Esophagus squamous epithelium (tissue), 4 donors: ENCODE measurements around the gene DCP1B.

ENCODE experiments used
- POLR2A ChIP-seq, 4 donors: fragments of 450-650 bp; IDR thresholded peaks; one replicate each; pipeline ENCODE4 v1.6.1; 2017; ENCODE audit warnings: antibody characterized with exemption in 4 of 4, mild to moderate bottlenecking in 4 of 4, moderate library complexity in 3 of 4
- TF ChIP-seq, protein P1 (sequence below), 6 experiments: fragments of 450-650 bp in 4 of 6; fragments of 200-600 bp in 2 of 6; sonication (generic) in 2 of 6; IDR thresholded peaks; one replicate each; pipeline ENCODE4 v1.5.1; 2016 to 2019; ENCODE audit warnings: antibody characterized with exemption in 6 of 6, mild to moderate bottlenecking in 4 of 6, moderate library complexity in 4 of 6

DNA sequence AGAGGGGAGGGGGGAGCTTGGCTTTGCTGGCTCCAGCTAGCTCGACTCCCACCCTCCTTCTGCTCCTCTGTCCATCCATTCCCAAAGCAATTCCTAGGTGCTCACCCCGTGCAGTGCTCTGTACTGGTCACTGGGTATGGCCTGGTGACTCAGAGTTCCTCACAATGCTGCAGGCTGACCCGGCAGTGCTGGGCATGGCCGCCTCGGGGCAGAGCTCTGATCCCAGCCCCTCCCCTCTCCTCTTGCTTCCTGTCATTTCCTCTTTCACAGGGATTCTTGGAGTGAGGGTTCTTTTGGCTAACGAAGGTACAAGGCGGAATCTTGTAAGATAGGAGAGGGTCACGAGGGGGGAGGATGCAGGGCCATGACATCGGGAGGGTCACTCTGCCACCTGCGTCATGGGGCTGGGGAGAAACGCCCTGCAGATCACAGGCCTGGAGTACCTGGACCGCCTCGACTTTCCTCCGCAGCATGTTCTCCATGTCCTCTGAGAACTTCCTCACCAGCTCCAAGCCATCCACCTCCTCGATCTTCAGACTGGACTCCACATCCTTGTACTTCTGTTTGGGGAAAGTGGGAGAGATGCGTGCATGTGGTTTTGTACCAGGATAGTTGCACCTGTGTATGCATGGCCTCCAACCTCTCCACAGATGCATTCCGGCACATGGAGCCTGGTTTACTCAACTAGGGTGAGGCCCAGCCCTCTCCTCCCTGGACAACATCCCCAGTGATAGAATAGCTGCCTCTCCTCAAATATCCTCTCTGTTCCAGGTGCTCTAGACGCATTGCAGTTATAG, 91.5 kb downstream of the DCP1B start:
- TF ChIP-seq, protein P1, sequence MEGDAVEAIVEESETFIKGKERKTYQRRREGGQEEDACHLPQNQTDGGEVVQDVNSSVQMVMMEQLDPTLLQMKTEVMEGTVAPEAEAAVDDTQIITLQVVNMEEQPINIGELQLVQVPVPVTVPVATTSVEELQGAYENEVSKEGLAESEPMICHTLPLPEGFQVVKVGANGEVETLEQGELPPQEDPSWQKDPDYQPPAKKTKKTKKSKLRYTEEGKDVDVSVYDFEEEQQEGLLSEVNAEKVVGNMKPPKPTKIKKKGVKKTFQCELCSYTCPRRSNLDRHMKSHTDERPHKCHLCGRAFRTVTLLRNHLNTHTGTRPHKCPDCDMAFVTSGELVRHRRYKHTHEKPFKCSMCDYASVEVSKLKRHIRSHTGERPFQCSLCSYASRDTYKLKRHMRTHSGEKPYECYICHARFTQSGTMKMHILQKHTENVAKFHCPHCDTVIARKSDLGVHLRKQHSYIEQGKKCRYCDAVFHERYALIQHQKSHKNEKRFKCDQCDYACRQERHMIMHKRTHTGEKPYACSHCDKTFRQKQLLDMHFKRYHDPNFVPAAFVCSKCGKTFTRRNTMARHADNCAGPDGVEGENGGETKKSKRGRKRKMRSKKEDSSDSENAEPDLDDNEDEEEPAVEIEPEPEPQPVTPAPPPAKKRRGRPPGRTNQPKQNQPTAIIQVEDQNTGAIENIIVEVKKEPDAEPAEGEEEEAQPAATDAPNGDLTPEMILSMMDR (IDR thresholded peaks at IDR 0.05): no peak
- no peak for TF ChIP-seq POLR2A (IDR thresholded peaks at IDR 0.05)
